Spleen (tissue), 11 donors: ENCODE measurements around the gene OR9A4. TPM values are rescaled to one million over a fixed set of nuclear protein-coding genes. Genes with fewer than 3 reads are reported as not detected.

Experiments used
- DNase-seq: peaks from one replicate; pipeline ENCODE4 v3.0.0-alpha.2; 2020
- H3K27ac ChIP-seq, 8 donors: fragments of 200-600 bp; sonication (generic) in 7 of 8; 1 replicate in 4 of 8; 2 replicates in 4 of 8; pipeline versions ENCODE4 v1.5.0 to v1.8.0; 2016 to 2021; ENCODE audit warnings: inconsistent platforms in 4 of 8, mild to moderate bottlenecking in 4 of 8, moderate library complexity in 1 of 8
- H3K27me3 ChIP-seq, 7 donors: fragments of 200-600 bp; sonication (generic) in 6 of 7; replicated peaks in 1 of 7; 1 replicate in 4 of 7; 2 replicates in 3 of 7; pipeline versions ENCODE4 v1.5.0 to v1.8.0; 2016 to 2021; ENCODE audit warnings: inconsistent platforms in 3 of 7, mild to moderate bottlenecking in 1 of 7
- H3K36me3 ChIP-seq, 6 donors: fragments of 200-600 bp; sonication (generic) in 5 of 6; 1 replicate in 4 of 6; 2 replicates in 2 of 6; pipeline versions ENCODE4 v1.5.0 to v1.8.0; 2016 to 2021; ENCODE audit warnings: inconsistent platforms in 2 of 6
- H3K4me1 ChIP-seq, 6 donors: fragments of 200-600 bp; sonication (generic) in 5 of 6; 1 replicate in 3 of 6; 2 replicates in 3 of 6; pipeline versions ENCODE4 v1.5.0 to v1.8.0; 2016 to 2021; ENCODE audit warnings: inconsistent platforms in 3 of 6
- H3K4me3 ChIP-seq, 8 donors: fragments of 200-600 bp; sonication (generic) in 7 of 8; 1 replicate in 4 of 8; 2 replicates in 4 of 8; pipeline versions ENCODE4 v1.5.0 to v1.8.0; 2016 to 2021; ENCODE audit warnings: inconsistent platforms in 4 of 8, mild to moderate bottlenecking in 4 of 8, moderate library complexity in 2 of 8
- H3K9me3 ChIP-seq, 8 donors: fragments of 200-600 bp; sonication (generic) in 7 of 8; 1 replicate in 4 of 8; 2 replicates in 4 of 8; pipeline versions ENCODE4 v1.5.0 to v1.8.0; 2016 to 2021; ENCODE audit warnings: inconsistent platforms in 4 of 8
- POLR2A ChIP-seq, 3 donors: fragments of 450-650 bp; IDR thresholded peaks; one replicate each; pipeline ENCODE4 v1.5.1; 2017; ENCODE audit warnings: antibody characterized with exemption in 3 of 3, mild to moderate bottlenecking in 1 of 3
- POLR2AphosphoS5 ChIP-seq, 3 donors: sonication (generic); formaldehyde crosslinking; IDR thresholded peaks; one replicate each; pipeline ENCODE4 v1.5.1; 2017; ENCODE audit warnings: antibody characterized with exemption in 3 of 3
- WGBS, 5 donors: extraction: QIAGEN DNeasy Blood & Tissue Kit in 3 of 5; methylation state at CpG; one replicate each; pipeline versions ENCODE4 v1.1.5 to v1.1.7; 2013 to 2018; 5-methylcytosine and 5-hydroxymethylcytosine counted together
- intact Hi-C: fragments of 100-400 bp; cut with DNase I; formaldehyde crosslinking; loops from one replicate; pipeline ENCODE4 v1.15.0; 2023; ENCODE audit warnings: low total_unique reads
- polyA plus RNA-seq, 3 donors: library from polyadenylated mRNA; stranded (reverse); fragments of 200-250 nt; gene quantifications; one replicate each; pipeline ENCODE4 v1.2.1, GENCODE V29; 2013
- total RNA-seq, 7 donors: library from RNA; depleted of rRNA in 3 of 7; stranded (reverse); fragments of >200 nt in 3 of 7; fragmentation: NEBNext Ultra II Directional in 4 of 7; extraction: Animal tissue kit (Norgen Biotek cat#: 25700) in 4 of 7; gene quantifications; one replicate each; pipeline versions ENCODE4 v1.1.0 to v1.2.1, GENCODE V29; 2016 to 2021
- TF ChIP-seq, protein P1 (sequence below), 11 experiments: fragments of 200-600 bp in 7 of 11; fragments of 450-650 bp in 4 of 11; sonication (generic) in 4 of 11; IDR thresholded peaks in 8 of 11; conservative IDR thresholded peaks in 3 of 11; 1 replicate in 7 of 11; 2 replicates in 4 of 11; pipeline versions ENCODE4 v1.4.0 to v1.8.0; 2016 to 2021; ENCODE audit warnings: antibody characterized with exemption in 11 of 11, inconsistent platforms in 4 of 11, mild to moderate bottlenecking in 1 of 11
- donor health status: healthy with polysubstance abuse.
- donor health status: DM: no; HTN: no; CAD: no; lungs with moderate emphysema.
- donor health status: DM: no; HTN: no; CAD: no.
- donor health status: Bipolar disorder and iron deficiency.
- donor health status: healthy.
- donor health status: DM: no; HTN: no; CAD: no.
- donor health status: DM: yes; HTN: yes; CAD: no.

OR9A4 gene
- total and polyA plus RNA-seq, 10 donors: not detected

- WGBS, 5 donors: 75 to 100% (median 83%) methylated on average over 1 of the region's 1 CpG; no CpG with 5 or more reads in 1 of the 5 donors
- TF ChIP-seq, protein P1, sequence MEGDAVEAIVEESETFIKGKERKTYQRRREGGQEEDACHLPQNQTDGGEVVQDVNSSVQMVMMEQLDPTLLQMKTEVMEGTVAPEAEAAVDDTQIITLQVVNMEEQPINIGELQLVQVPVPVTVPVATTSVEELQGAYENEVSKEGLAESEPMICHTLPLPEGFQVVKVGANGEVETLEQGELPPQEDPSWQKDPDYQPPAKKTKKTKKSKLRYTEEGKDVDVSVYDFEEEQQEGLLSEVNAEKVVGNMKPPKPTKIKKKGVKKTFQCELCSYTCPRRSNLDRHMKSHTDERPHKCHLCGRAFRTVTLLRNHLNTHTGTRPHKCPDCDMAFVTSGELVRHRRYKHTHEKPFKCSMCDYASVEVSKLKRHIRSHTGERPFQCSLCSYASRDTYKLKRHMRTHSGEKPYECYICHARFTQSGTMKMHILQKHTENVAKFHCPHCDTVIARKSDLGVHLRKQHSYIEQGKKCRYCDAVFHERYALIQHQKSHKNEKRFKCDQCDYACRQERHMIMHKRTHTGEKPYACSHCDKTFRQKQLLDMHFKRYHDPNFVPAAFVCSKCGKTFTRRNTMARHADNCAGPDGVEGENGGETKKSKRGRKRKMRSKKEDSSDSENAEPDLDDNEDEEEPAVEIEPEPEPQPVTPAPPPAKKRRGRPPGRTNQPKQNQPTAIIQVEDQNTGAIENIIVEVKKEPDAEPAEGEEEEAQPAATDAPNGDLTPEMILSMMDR (IDR thresholded peaks at IDR 0.05 in 8 of 11, conservative IDR thresholded peaks at IDR 0.05 in 3 of 11): no peak
- TF ChIP-seq POLR2A (IDR thresholded peaks at IDR 0.05) (no peak), POLR2AphosphoS5 (IDR thresholded peaks at IDR 0.05) (no peak)
- Histone ChIP-seq H3K4me3 (no peak overlapping the region), H3K36me3 (no peaks in the 10 kb centered on the region), H3K27me3 (no peaks in the 10 kb centered on the region), H3K27ac (no peak overlapping the region), H3K4me1 (no peaks in the 10 kb centered on the region), H3K9me3 (peaks cover 0 to 10% (median 3%) of the 10 kb centered on the region in 8 donors)
- intact Hi-C loops: no loop called here
- no peak for DNase-seq
Observed at GRCh38 chr7:141876371-141876770, 39.8 kb upstream of the OR9A4 start.

DNA sequence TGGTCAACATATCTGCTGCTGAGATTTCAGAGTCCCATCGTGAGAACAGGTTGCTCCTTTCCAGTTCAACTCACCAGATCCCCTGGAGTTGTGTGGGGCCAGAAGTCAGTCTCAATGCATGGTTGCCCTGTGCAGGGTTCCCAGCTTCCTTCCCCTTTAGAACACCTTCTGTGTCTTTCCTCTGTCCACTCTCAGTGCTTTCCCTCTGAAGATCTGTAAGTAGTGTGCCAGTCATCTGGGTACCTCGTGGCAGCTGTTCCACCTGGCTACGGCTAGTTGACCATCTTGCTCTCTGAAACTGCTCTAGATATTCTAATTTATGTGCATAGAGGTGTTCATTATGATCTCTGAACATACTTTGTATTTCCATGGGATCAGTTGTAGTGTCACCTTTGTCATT is 38.8 kb upstream of the OR9A4 start:
- peaks cover 0 to 6% (median 0%) of the 10 kb centered on the region in 8 donors for H3K9me3 ChIP-seq
- H3K27ac ChIP-seq: no peak overlapping the region
- 63 to 85% (median 82%) methylated on average over 3 of the region's 3 CpGs for WGBS, 5 donors
- TF ChIP-seq POLR2A (IDR thresholded peaks at IDR 0.05) (no peak), POLR2AphosphoS5 (IDR thresholded peaks at IDR 0.05) (no peak)
- TF ChIP-seq, protein P1 (IDR thresholded peaks at IDR 0.05 in 8 of 11, conservative IDR thresholded peaks at IDR 0.05 in 3 of 11): no peak
- intact Hi-C loops: no loop called here
- no peak overlapping the region for H3K4me3 ChIP-seq
- no peak for DNase-seq
- no peaks in the 10 kb centered on the region for H3K36me3 ChIP-seq
- no peaks in the 10 kb centered on the region for H3K4me1 ChIP-seq
- no peaks in the 10 kb centered on the region for H3K27me3 ChIP-seq

- no peaks in the 10 kb centered on the region for H3K27me3 ChIP-seq
- 66 to 73% (median 70%) methylated on average over 5 of the region's 5 CpGs for WGBS, 5 donors
- H3K9me3 ChIP-seq: peaks cover 0 to 6% (median 0%) of the 10 kb centered on the region in 8 donors
- intact Hi-C loops: no loop called here
- no peaks in the 10 kb centered on the region for H3K4me1 ChIP-seq
- H3K27ac ChIP-seq: no peak overlapping the region
- H3K36me3 ChIP-seq: no peaks in the 10 kb centered on the region
- TF ChIP-seq, protein P1 (IDR thresholded peaks at IDR 0.05 in 8 of 11, conservative IDR thresholded peaks at IDR 0.05 in 3 of 11): no peak
- TF ChIP-seq POLR2A (IDR thresholded peaks at IDR 0.05) (no peak), POLR2AphosphoS5 (IDR thresholded peaks at IDR 0.05) (no peak)
- no peak for DNase-seq
- H3K4me3 ChIP-seq: no peak overlapping the region
Observed at GRCh38 chr7:141880960-141881359, 35.2 kb upstream of the OR9A4 start.

DNA sequence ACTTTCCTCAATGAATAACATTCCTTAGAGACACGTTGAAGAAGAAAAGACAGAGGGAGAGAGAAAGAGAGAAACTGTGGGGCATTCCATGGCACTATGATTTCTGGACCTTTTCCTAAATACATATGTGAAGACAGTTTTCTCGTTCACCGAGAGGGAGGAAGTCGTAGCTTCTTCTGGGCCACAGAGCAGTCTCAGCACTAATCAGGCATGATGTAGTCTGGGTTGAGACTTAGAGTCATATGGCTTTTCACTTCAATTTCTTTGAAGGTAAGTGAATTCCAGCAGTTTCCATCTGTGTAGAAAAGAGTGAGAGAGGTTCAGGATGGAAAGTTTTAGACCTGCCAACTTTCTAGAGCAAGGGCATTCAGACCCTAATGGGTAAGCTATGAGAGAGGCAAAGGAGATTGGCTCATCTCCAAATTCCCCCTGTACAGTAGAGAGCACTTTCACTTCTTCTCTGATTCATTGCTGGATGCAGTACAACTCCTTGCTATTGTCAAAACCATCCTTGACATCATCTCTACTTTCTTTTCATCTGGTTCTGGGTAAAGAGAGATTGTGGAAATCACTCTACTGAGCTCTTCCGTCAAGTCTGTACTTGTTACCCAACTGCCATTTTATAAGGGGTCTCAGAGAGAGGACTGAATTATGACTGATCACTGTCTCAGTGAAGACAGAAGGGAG is 31.5 kb upstream of the OR9A4 start:
- DNase-seq: no peak
- no peaks in the 10 kb centered on the region for H3K36me3 ChIP-seq
- intact Hi-C loops: no loop called here
- TF ChIP-seq POLR2AphosphoS5 (IDR thresholded peaks at IDR 0.05): no peak
- TF ChIP-seq, protein P1 (IDR thresholded peaks at IDR 0.05 in 8 of 11, conservative IDR thresholded peaks at IDR 0.05 in 3 of 11): no peak
- no peak for TF ChIP-seq POLR2A (IDR thresholded peaks at IDR 0.05)
- WGBS, 5 donors: 62 to 72% (median 70%) methylated on average over 5 of the region's 5 CpGs
- peaks cover 0 to 5% (median 0%) of the 10 kb centered on the region in 6 donors for H3K4me1 ChIP-seq
- H3K27me3 ChIP-seq: no peaks in the 10 kb centered on the region
- H3K4me3 ChIP-seq: no peak overlapping the region
- H3K9me3 ChIP-seq: peaks cover 0 to 6% (median 0%) of the 10 kb centered on the region in 8 donors
- H3K27ac ChIP-seq: no peak overlapping the region
